ENCODE data around the gene ALS2CL.

Gene ALS2CL

GRCh38 chr3:46643701-46644100 is 49.8 kb downstream of the ALS2CL start:
- ATAC-seq (replicated peaks) = no peak
- Mint-ChIP-seq H3K4me1 (no peaks in the 10 kb centered on the region), H3K27ac (no peak overlapping the region), H3K27me3 (peaks cover 14 to 32% of the 10 kb centered on the region in 2 donors), H3K4me3 (no peak overlapping the region), H3K36me3 (peaks cover 0 to 7% of the 10 kb centered on the region in 2 donors), H3K9me3 (peaks cover 7 to 11% of the 10 kb centered on the region in 2 donors)
- no peak for DNase-seq

DNA sequence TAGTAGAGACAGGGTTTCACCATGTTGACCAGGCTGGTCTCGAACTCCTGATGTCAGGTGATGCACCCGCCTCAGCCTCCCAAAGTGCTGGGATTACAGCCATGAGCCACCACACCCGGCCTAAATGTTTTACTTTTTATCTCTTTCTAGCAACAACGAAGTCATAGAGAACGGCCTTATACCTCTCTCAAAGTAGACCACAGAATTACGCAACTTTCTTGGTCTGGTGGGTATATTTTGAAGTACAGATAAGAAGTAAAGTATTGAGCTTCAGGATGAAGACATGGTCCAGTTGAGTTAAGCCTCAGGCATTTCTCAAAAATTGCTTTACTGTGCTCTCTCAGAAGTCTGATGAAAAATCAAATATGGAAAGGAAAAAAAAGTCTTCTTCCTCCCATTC is 50.5 kb downstream of the ALS2CL start:
- peaks cover 7 to 11% of the 10 kb centered on the region in 2 donors for H3K9me3 Mint-ChIP-seq
- DNase-seq (no peak), ATAC-seq (replicated peaks) (no peak)
- H3K4me1 Mint-ChIP-seq = no peaks in the 10 kb centered on the region
- H3K36me3 Mint-ChIP-seq = peaks cover 0 to 7% of the 10 kb centered on the region in 2 donors
- peaks cover 14 to 33% of the 10 kb centered on the region in 2 donors for H3K27me3 Mint-ChIP-seq
- H3K4me3 Mint-ChIP-seq = no peak overlapping the region
- no peak overlapping the region for H3K27ac Mint-ChIP-seq

- ATAC-seq (replicated peaks) = no peak
- Mint-ChIP-seq H3K4me1 (no peaks in the 10 kb centered on the region), H3K36me3 (peaks cover 0 to 7% of the 10 kb centered on the region in 2 donors), H3K9me3 (peaks cover 7 to 11% of the 10 kb centered on the region in 2 donors), H3K27ac (no peak overlapping the region), H3K27me3 (peaks cover 5 to 33% of the 10 kb centered on the region in 2 donors), H3K4me3 (no peak overlapping the region)
- DNase-seq = no peak
These were observed 52.6 kb downstream of the ALS2CL start for GRCh38 chr3:46640927-46641326.

GRCh38 chr3:46639221-46639620 is 54.3 kb downstream of the ALS2CL start:
- no peak overlapping the region for H3K4me3 Mint-ChIP-seq
- no peak overlapping the region for H3K27ac Mint-ChIP-seq
- H3K36me3 Mint-ChIP-seq = peaks cover 0 to 7% of the 10 kb centered on the region in 2 donors
- peaks cover 11 to 29% of the 10 kb centered on the region in 2 donors for H3K27me3 Mint-ChIP-seq
- H3K4me1 Mint-ChIP-seq = no peaks in the 10 kb centered on the region
- H3K9me3 Mint-ChIP-seq = peaks cover 7 to 11% of the 10 kb centered on the region in 2 donors
- DNase-seq (no peak), ATAC-seq (replicated peaks) (no peak)

GRCh38 chr3:46634856-46635255 is 58.6 kb downstream of the ALS2CL start:
- no peak overlapping the region for H3K4me3 Mint-ChIP-seq
- H3K36me3 Mint-ChIP-seq = no peaks in the 10 kb centered on the region
- no peaks in the 10 kb centered on the region for H3K9me3 Mint-ChIP-seq
- H3K27me3 Mint-ChIP-seq = peaks cover 4 to 16% of the 10 kb centered on the region in 2 donors
- H3K4me1 Mint-ChIP-seq = peaks cover 4 to 7% of the 10 kb centered on the region in 2 donors
- DNase-seq (no peak), ATAC-seq (replicated peaks) (no peak)
- no peak overlapping the region for H3K27ac Mint-ChIP-seq

DNA sequence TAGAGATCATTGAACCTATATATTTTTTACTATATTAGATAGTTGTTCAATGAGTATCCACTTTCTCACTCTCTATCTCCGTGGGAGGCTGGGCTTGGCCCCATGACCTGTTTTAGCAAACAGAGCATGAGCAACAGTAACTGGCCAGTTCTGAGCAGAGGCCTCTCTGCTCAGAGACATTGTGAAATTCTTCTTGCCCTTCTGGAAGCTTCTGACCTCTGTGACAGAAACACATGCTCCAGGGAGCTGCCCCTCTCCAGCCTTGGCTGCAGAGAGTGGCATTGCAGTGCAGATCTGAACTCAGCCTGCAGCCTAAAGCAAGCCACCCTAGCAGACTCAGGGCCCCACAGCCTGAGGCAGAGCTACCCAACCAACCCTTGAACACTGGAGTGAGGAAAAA is 60.7 kb downstream of the ALS2CL start:
- no peak overlapping the region for H3K27ac Mint-ChIP-seq
- DNase-seq (no peak), ATAC-seq (replicated peaks) (no peak)
- H3K4me3 Mint-ChIP-seq = no peak overlapping the region
- H3K27me3 Mint-ChIP-seq = peaks cover 0 to 16% of the 10 kb centered on the region in 2 donors
- no peaks in the 10 kb centered on the region for H3K36me3 Mint-ChIP-seq
- H3K9me3 Mint-ChIP-seq = no peaks in the 10 kb centered on the region
- peaks cover 9 to 15% of the 10 kb centered on the region in 2 donors for H3K4me1 Mint-ChIP-seq

DNA sequence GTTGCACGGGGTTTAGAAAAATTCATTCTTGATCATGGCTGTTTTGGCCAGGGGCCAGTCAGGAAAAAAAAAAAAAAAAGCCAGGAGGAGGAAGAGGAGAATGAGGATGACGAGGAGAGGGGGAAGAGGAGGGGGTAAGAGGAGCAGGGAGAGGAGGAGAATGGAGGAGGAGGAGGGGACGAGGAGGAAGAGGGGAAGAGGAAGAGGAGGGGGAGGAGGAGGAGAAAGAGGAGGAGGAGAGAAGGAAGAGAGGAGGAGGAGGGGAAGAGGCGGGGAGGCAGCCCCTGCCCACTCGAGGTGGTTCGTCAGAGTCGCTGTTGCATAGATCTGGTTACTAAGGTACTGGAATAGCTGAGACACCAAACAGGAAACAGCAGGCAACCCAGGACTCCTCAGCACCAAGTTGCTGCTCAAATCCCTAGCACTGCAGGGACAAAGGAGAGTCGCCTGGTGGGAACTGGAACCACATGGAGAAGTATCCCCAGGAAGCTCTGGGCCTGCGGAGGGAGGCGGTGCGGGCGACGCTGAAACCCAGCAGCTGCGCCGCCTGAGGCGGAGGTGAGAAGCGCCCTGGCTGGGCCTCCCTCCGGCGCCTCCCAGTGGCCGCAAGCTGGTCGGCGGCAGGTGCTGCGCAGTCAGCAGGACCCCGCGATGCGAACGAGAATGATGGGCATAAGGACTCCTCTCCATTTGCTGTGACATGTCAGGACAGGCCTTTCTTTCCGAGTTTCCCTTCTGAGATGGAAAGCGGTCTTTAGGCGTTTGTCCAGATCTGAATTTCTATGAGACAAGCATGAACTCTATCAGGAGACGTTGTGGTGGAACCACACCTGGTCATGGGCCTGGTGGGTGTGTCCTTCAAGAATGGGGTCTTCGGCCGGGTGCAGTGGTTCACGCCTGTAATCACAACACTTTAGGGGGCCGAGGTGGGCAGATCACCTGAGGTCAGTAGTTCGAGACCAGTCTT is 63.6 kb downstream of the ALS2CL start:
- H3K27me3 Mint-ChIP-seq = peaks cover 0 to 14% of the 10 kb centered on the region in 2 donors
- DNase-seq = peak; percentile 56
- no peaks in the 10 kb centered on the region for H3K9me3 Mint-ChIP-seq
- H3K36me3 Mint-ChIP-seq = no peaks in the 10 kb centered on the region
- peaks cover 9 to 15% of the 10 kb centered on the region in 2 donors for H3K4me1 Mint-ChIP-seq
- peak; percentile 98 for ATAC-seq (replicated peaks)
- peak overlapping the region; percentile 63 to 75 for H3K4me3 Mint-ChIP-seq
- peak overlapping the region; percentile 76 for H3K27ac Mint-ChIP-seq

DNA sequence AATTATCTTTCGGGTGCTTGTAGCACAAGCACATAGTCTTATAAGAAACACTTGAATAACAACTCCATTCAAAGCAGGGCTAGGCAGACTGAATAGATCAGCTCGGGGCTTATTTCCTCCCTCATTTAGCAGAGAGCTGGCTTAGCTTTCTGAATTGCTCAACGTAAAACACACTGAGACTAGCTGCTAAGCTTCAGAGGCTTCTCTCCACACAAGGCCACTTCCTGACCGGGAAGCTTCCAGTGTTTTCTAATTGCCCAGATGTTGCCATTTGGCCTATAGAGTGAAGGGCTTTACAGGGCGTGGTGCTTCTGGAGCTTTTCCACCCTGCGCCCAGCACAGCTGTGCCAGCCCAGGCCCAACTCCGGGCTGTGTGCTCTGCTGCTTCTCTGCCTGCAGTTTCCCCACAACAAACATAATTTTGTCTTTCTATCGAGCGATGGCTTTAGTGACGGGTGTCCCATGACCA is 64.5 kb downstream of the ALS2CL start:
- H3K36me3 Mint-ChIP-seq = no peaks in the 10 kb centered on the region
- H3K27me3 Mint-ChIP-seq = peaks cover 0 to 12% of the 10 kb centered on the region in 2 donors
- H3K27ac Mint-ChIP-seq = peak overlapping the region; percentile 76
- peak overlapping the region; percentile 63 to 75 for H3K4me3 Mint-ChIP-seq
- ATAC-seq (replicated peaks) = no peak
- no peak for DNase-seq
- H3K4me1 Mint-ChIP-seq = peaks cover 9 to 15% of the 10 kb centered on the region in 2 donors
- no peaks in the 10 kb centered on the region for H3K9me3 Mint-ChIP-seq

DNA sequence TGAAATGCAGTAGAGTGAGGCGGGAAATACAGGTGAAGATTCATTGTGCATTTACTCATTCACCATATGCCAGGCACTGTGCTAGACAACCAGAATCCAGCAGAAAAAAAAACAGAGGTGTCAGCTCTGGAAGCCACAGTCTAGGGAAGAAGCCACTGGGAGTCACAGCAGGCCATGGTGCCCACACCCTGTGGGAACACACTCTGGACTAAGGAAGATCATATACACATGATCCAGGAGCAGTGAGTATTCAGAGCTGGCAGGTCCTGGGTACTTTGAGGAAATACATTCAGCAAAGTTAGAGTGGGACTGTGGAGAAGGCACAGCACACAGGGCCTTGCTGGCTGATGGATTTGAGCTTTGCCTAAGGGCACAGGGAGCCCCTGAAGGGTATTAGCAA is 66.4 kb downstream of the ALS2CL start:
- DNase-seq (no peak), ATAC-seq (replicated peaks) (no peak)
- Mint-ChIP-seq H3K36me3 (no peaks in the 10 kb centered on the region), H3K9me3 (no peaks in the 10 kb centered on the region), H3K27me3 (peaks cover 0 to 8% of the 10 kb centered on the region in 2 donors), H3K4me3 (no peak overlapping the region), H3K27ac (no peak overlapping the region), H3K4me1 (peaks cover 9 to 15% of the 10 kb centered on the region in 2 donors)

DNA sequence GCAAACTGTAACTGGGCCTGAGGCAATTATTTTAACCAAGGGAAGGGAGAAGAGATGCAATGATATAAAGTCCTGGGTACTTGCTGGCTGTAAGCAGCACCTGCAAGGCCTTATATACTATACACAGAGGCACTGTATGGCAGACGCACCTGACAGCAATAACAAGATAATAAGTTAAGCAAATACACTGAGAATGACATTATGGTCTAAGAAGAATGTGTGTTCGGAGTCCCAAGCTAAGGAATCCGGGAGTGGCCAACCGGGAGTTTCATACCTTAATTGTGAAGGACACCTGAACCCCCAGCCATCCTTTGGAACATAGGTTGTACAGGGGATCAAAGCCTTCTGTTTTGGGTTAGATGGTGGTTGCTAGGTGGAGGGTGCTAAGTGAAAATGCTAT is 67.4 kb downstream of the ALS2CL start:
- H3K27me3 Mint-ChIP-seq = peaks cover 0 to 8% of the 10 kb centered on the region in 2 donors
- DNase-seq (no peak), ATAC-seq (replicated peaks) (no peak)
- no peaks in the 10 kb centered on the region for H3K36me3 Mint-ChIP-seq
- H3K4me3 Mint-ChIP-seq = no peak overlapping the region
- H3K9me3 Mint-ChIP-seq = no peaks in the 10 kb centered on the region
- peaks cover 9 to 15% of the 10 kb centered on the region in 2 donors for H3K4me1 Mint-ChIP-seq
- H3K27ac Mint-ChIP-seq = no peak overlapping the region

DNA sequence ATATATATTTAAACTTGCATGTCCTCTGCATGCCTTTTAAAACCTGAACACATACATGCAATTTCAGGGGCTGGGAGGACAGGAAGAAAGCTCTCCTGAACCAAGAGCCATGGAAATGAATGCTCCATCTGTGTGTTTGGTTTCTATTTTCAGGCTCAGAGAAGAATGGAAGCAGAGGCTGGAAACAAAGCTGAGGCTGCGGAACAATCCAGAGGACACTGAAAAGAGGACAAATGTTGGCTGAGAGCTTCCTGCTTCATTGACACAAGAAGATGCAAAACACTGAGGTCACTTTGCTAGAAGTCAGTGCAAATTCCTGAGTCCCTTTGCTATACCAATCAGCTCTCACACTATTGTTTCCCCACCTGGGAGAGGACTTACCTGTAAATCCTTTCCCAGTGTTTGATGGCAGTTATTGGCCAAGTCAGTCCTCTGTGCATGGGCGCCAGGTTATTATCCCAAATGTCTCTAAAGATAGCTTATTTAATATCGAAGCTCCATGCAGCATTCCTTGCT is 68.4 kb downstream of the ALS2CL start:
- no peaks in the 10 kb centered on the region for H3K36me3 Mint-ChIP-seq
- H3K4me3 Mint-ChIP-seq = no peak overlapping the region
- ATAC-seq (replicated peaks) (no peak), DNase-seq (no peak)
- H3K27me3 Mint-ChIP-seq = peaks cover 2 to 14% of the 10 kb centered on the region in 2 donors
- H3K27ac Mint-ChIP-seq = no peak overlapping the region
- H3K4me1 Mint-ChIP-seq = peaks cover 6 to 10% of the 10 kb centered on the region in 2 donors
- no peaks in the 10 kb centered on the region for H3K9me3 Mint-ChIP-seq

DNA sequence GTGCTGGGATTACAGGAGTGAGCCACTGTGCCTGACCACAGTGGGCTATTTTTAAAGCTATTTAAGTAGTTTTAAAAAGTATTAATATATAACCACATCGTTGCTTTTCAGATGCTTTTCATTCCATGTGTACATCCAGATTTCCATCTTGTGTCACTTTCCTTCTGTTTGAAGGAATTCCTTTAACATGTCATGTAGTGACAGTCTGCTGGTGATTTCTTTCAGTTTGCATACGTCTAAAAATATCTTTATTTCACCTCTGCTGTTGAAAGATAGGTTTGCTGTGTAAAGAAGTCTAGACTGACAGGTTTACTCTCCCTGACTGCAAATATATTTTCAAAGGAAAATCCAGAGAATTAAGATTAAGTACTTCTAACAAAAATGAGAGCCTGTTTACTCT is 68.9 kb downstream of the ALS2CL start:
- ATAC-seq (replicated peaks) (no peak), DNase-seq (no peak)

DNA sequence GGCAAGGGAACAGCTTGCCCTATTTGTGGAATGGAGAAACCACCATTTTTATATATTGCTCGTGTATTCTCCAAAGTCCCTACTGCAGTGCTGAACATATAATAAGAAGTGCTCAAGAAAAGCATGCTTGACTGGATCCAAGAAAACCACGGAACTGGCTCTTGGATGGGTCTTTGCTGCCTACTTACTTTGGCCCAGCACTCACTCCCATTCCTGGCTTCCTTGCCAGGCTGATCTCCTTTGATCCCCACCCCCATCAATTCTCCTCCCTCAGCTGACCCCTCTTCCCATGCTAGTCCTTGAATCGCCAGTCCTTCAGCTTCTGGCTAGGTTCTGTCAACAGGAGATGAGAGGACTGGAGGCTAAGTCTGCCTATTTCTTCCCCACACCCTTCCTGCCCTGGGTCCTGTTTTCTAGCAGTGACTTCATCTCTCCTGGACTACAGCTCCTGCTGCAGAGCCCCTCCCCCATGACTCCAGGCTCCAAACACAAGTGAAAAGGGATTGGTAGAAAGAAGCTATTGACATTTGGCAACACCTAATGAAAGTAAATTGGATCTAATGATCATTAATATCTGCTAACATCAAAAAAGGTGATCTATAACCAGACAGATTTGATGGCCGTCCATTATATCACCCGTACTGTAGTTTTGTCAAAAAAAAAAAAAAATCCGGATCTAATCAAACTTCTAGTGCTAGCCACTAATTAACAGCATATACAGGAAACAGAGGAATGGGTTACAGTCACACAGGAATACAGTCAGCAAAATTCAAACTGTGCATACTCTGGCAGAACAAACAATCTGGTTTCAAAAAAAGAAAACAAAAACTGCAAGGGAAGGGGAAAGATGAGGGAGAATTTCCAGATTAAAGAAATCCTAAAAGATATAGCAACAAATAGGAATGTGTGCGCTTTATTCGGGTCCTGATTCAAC is 73.4 kb downstream of the ALS2CL start:
- ATAC-seq (replicated peaks) (no peak), DNase-seq (no peak)
- Mint-ChIP-seq H3K4me1 (no peaks in the 10 kb centered on the region), H3K27me3 (peaks cover 19 to 43% of the 10 kb centered on the region in 2 donors), H3K27ac (no peak overlapping the region), H3K4me3 (no peak overlapping the region), H3K36me3 (no peaks in the 10 kb centered on the region), H3K9me3 (no peaks in the 10 kb centered on the region)

More for the DNA sequence above, 68.9 kb downstream of the ALS2CL start:
- H3K9me3 Mint-ChIP-seq = no peaks in the 10 kb centered on the region
- peaks cover 4 to 6% of the 10 kb centered on the region in 2 donors for H3K4me1 Mint-ChIP-seq
- H3K4me3 Mint-ChIP-seq = no peak overlapping the region
- peaks cover 4 to 19% of the 10 kb centered on the region in 2 donors for H3K27me3 Mint-ChIP-seq
- H3K36me3 Mint-ChIP-seq = no peaks in the 10 kb centered on the region
- no peak overlapping the region for H3K27ac Mint-ChIP-seq

All from stimulated activated naive B cell treated with anti-CD40 and anti-IgM and Interleukin-4, amounts not matched to agents 10 μg/mL and 1 μg/mL and 100 μg/mL, for 72 hours (primary cell).